Left renal cortex interstitium (tissue), 4 donors: Measurements from ENCODE around the gene MSMO1. TPM values are rescaled to one million over a fixed set of nuclear protein-coding genes. Genes with fewer than 3 reads are reported as not detected.
A peak's percentile ranks its signal among the peaks of the same experiment; 100 is the strongest.
"Not testable (repeated sequence)": the region's sequence is repeated elsewhere in the genome, so short reads cannot be mapped to it uniquely, and the experiment has no call there.

ENCODE experiments used
- DNase-seq, 4 donors: peaks; one replicate each; pipeline ENCODE4 v3.0.0-alpha.2; 2013; ENCODE audit warnings: low read depth in 4 of 4, low spot score in 2 of 4, missing footprints in 1 of 4
- polyA plus RNA-seq, 4 donors: library from polyadenylated mRNA; unstranded; fragments of 120-200 nt; gene quantifications; one replicate each; pipeline ENCODE4 v1.2.1, GENCODE V29; 2013; ENCODE audit not compliant: insufficient read length in 4 of 4

The MSMO1 gene
- 10 to 100 TPM; 58.4 to 73.4 (median 68.0) TPM for polyA plus RNA-seq

DNA sequence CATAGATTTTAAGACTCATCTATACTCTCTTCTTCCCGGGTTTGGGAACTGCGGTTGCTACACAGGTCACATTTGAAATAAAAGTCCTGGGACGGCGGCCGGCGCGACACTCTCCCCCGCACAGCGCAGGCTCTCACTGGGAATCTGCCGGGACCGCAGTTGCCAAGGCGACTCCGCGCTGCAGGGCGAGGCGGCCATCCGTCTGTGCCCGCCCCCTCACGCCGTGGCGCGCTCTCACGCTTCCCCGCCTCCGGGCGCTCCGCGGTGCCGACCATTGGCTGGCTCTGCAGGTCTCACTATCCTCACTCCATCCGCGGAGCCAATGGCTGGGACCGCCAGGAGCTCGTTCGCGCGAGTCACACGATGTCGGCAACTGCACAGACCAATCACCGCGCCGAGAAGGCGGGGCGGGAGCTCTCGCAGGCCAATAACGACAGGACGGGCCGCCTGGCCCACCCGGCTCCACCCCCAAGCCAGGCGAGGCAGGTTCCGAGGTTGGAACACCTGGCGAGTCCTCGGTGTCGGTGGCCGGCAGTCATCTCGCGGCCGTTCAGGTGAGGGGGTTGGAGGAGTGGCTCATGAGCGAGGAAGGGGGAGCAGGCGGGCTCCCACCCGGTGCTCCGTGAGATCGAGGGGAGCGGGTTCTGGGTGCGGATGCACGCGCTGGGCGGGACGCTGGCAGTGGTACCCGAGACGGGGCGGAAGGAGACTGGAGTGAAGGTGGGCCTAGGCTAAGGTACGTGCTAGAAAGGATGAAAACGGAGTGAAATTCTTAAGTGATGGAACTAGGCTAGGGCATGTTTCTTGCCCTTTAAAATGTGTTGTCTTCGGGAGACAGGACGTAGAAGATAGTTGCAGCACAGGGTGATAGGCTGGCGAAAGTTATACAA, at the start of gene MSMO1:
MSMO1 (plus strand) TSS at position 459 of the 890 bp plus-strand sequence. CDS start 5,702 bp downstream, outside the sequence.
- peak; percentile 93 to 98 (median 95) for DNase-seq

DNA sequence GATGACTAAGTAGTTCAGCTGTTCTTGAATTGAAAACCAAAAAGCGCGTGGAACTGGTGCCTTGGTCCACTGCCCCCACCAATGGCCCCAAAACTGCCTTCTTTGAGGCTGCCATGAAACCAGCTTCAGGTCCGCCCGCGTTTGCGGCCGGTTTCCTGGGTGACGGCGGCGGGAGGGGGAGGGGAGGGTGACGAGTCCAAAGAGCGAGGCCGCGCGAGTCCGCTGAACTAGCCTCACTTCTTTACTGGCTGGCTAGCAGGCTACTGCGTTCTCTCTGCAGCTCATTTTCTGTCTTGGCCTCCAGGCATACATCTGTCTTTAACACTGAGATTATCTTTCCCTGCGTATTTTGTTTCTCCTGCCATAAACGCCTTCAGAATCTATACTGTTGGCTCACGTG, 47.9 kb upstream of the MSMO1 start:
- DNase-seq: not testable (repeated sequence)

DNA sequence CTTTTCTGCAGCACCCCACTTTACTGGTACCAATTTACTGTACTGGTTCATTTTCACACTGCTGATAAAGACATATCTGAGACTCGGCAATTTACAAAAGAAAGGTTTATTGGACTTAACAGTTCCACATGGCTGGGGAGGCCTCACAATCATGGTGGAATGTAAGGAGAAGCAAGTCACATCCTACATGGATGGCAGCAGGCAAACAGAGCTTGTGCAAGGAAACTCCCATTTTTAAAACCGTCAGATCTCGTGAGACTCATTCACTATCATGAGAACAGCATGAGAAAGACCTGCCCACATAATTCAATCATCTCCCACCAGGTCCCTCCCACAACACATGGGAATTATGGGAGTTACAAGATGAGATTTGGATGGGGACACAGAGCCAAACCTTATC, 42.8 kb upstream of the MSMO1 start:
- DNase-seq: not testable (repeated sequence)

DNA sequence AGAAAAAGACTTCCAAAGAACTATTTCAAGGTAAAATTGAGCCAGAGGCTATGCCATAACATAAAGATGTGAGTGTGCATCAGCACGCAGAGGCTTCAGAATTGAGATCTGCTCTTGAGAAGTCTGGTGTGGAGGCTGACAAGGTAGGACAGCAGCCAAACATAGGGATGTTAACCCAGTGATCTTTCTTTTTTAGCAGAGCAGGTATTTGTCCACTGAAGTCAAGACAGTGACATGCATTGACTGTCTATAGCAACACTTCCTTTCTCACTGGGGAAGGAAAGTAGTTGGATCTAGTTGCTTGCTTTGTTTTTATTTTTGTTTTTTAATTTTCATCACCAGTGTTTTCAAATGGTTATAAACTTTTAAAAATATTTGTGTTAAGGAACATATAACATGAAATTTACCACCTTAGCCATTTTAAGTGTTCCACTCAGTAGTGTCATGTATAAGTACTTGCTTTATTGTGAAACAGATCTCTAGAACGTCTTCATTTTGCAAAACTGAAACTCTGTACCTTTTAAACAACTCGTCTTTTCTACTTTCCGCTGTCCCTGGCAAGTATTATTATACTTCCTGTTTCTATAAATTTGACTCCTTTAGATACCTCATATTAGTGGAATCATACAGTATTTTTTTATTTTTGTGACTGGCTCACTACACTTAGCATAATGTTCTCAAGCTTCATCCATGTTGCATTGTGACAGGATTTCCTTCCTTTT, 40.7 kb upstream of the MSMO1 start:
- DNase-seq: not testable (repeated sequence)

DNA sequence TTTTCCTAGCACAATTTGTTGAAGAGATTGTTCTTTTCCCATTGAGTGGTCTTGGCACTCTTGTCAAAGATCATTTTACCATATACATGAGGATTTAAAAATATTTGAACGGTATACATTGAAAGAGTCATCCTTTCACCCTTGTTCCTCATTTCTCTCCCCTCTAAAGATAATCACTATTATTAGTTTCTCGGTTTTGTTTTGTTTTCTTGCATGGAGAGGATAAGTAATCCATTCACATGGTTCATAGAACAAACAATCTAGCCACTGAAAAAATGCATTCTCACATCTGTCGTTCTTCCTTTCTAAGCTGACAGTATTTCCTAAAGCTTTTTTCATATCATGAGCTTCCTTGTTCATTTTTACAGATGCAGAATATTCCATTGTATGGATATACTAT, 39.2 kb upstream of the MSMO1 start:
- no peak for DNase-seq

DNA sequence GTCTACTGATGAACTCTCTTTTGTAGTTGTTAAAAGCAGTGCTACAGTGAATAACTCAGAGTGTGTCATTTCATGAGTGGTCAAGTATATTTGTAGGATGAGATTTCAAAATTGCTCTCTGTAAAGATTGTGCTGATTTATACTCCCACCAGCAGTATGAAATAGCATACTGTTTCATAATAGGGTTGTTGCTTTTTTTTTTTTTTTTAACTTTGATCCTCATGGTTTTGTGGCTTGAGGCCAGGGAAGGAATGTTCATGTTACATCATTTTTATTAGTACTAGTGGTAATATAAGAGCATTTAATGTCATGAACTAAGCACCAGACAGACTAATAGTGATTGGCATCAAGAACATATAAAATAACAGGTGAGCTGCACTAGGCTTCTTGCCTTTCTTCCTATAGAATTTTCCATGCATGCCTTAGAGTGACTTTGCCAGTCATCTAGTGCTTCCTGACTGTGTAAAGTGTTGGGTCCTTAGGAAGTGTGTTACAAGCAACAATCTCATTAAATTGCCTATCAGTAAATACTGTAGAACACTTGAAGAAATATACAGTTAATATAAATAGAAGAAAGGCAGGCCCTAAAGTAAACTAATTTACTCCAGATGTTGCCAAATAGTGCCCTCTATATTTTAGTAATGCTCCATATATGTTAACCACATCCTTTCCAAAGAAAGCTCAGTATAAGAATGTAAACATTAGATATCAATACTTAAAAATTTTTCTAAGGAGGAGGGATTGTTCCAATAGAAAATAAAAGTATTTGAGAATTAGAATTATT, 38.6 kb upstream of the MSMO1 start:
- no peak for DNase-seq

DNA sequence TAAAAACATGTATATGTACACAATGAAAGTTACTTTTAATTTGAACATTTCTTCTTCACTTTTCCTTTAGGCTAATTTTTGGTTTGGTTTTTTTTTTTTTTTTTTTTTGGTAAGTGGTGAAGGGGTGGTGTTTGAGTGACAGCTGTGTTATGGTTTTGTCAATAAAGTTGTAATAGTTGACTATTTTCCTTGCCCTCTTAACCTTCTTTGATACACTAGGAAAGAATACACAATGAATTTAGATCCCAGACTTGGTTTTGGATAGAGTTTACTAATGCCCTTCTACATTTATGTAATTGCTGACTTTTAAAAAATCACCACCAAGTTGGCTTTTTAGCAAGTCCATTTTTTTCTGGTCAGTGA, 38.1 kb upstream of the MSMO1 start:
- no peak for DNase-seq

DNA sequence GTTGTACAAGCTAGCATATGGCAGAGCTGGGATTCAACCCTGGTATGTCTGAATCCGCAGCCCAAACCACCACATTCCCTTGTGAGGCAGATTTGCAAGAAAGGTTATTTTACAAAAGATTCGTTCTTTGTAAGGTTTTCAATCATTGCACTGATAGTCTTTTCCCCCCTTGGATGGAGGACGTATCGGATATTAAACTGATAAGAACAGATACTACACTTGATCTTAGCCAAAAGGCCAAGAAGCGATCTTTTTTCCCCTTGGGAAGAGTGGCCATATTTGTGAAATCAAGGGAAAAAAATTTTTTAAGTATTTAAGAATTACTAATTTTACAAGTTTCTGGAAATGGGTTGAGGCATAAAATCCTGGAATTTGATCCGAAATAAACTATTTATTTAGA, 34.4 kb upstream of the MSMO1 start:
- peak in 1 of 4 donors; percentile 24 for DNase-seq

DNA sequence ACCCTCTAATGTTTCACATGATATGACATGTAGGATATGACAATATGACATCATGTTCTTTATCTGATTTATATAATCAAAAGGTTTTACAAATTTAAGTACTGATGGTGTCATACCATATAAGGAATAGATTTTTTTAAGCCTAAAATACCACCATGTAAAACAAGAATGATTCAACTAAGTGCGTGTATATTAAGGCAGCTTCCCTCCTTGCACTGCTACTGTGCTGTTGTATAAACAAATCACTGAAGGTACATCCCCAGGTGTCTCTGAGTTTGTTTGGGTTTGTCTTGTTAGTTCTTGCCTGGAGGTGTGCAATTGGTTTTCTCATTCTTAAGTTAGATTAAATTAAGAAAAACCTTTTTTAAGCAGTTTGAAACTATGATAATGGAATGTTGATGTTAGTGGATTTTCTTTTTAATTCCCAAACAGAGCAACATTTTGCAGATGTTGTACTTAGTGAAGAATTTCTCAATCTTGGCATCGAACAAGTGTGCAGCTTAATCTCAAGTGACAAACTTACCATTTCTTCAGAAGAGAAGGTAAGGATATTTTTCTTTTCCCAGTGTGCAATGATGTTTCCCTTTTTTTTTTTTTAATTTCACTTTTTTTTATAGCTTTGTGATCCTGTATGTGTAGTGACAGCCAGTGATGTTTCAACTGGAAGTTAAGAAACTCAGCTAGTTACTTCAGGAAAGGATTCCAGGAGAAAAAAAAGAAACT, 33.4 kb upstream of the MSMO1 start:
- DNase-seq: no peak

DNA sequence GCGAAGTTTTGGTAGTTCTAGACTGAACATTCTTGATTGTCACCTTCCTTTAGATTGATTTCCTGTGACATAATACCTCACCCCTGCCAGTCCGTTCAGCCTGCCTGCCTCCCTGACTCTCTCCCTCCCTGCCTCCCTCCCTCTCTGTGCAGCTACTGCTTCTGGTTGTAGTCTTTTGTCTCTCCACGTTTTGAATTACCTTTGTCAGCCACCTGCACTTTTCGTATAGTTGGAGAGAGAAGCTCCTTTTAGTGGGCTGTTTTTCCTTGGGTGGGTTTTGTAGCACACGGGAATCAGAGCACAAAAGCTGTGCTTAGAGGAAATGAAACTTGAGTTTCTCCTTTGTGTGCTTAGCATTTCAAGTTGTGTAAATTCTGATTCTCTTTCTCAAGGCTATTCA, 32.6 kb upstream of the MSMO1 start:
- no peak for DNase-seq

DNA sequence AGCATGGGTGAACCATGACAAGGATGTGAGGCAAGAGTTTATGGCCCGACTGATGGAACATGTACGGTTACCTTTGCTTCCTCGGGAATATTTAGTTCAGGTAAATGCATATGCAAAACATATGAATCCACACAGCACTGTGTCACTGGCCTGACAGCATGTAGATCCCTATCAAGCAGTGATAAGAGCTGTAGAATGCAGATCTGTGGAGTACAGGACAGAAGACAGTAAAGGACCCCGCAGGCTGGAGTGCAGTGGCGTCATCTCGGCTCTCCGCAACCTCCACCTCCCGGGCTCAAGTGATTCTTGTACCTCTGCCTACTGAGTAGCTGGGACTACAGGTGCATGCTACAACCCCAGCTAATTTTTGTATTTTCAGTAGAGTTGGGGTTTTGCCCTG, 29.8 kb upstream of the MSMO1 start:
- no peak for DNase-seq

DNA sequence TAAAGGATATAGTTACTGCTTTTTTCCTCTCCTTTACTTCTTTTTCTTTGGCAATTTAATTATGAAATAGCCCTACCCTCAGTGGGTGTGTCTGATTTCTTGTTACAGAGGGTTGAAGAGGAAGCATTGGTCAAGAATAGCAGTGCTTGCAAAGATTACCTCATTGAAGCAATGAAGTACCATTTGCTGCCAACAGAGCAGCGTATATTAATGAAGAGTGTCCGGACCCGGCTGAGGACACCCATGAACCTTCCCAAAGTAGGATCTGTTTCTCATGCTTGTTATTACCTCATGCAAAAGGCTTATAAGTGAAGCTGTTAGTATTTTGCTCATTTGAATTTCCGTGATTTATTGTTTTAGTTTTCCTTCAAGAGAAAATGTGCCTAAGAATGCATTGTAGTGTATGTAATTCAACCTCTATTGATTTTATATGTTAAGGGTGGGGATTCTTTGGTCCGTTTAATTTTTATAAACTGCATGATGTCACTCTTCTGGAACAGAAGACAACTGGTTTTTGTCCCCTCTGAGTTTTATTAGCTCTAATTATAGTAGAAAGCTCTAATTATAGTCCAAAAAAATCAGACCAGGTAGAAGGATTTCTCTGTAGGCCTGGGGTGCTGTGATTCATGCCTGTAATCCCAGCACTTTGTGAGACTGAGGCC, 27.9 kb upstream of the MSMO1 start:
- no peak for DNase-seq

DNA sequence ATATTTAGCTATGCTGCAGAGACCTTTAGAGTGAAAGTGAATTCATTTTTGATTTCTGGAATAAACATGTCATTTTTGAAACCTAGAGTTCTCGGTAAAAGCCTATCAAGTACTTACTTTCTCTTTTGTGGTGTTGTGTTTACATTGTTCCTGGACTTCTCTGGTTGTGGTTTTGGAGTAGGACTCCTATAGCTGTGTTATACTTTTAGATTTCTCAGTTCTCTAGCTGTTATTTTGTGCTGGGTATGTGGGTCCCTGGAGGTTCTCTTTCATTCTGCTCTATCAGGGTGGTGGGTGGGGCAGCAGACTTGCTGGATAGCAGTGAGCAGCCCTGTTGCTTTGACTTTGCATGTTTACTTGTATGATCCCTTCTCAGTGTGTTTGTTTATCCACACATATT, 25.6 kb upstream of the MSMO1 start:
- no peak for DNase-seq

DNA sequence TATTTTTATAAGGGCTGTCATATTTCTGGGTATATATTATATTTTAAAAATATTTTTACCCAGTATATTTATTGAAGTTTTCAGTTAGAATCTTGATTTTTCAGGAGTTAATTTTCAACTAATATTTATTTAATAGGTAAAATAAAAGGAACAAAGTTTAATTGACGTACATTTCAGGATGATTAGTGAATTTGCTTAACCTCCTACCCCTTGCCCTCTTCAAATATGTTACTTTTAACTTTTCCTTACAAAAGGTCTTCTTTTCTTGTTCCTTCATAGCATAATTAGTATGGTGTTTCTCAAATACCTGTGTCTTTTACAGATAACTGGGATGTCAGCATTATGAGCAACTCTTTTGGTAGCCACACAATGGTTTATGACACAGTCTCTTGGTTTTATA, 24.8 kb upstream of the MSMO1 start:
- DNase-seq: no peak

DNA sequence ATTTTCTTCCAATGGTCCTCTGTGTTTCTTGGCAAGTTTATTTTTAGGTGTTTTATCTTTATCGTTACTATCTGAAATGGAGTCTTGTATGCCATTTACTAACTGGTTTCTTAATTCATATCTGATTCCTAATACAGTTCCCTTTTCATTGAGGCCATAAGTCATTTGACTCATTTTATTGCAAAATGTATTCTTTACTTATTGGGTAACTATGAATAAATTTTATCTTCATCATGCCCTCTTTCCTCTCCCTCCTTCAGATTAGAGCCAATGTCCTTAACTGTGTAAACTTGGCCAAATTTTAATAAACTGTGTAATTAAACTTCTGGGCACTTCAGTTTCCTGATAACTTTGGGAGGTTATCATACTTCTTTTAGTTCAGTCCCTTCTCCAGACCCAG, 19.3 kb upstream of the MSMO1 start:
- no peak for DNase-seq

DNA sequence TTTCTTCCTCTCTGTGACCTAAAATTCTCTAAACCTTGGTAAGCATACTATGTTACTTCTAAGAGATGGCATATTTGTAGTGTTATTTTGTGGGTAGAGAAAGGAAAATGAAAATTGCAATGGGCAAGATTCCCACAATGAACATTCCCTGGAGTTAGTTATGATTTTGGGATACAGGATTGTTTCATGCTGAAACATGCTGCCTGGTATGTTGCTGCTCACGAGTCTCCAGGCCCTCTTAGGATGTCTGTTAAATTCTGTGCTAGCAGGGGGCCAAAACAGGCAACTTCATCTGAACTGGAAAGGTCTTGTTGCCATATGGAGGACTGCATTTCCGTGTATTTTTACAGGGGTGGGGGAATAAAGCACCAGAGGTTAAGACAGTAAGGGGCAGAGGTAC, 18.9 kb upstream of the MSMO1 start:
- no peak for DNase-seq

DNA sequence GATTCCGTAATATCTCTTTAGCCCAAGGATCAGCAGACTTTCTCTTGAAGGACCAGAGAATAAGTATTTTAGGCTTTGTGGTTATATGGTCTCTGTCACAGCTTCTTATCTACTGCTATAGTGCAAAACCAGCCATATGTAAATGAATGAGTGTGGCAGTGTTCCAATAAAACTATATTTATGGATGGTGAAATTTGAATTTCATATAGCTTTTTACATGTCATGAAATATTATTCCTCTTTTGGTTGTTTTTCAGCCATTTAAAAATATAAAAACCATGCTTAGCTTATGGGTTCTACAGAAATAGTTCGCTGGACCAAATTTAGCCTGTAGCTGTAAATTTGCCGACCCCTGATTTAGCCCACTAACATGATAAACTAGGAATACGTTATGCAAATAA, 18.0 kb upstream of the MSMO1 start:
- DNase-seq: no peak

DNA sequence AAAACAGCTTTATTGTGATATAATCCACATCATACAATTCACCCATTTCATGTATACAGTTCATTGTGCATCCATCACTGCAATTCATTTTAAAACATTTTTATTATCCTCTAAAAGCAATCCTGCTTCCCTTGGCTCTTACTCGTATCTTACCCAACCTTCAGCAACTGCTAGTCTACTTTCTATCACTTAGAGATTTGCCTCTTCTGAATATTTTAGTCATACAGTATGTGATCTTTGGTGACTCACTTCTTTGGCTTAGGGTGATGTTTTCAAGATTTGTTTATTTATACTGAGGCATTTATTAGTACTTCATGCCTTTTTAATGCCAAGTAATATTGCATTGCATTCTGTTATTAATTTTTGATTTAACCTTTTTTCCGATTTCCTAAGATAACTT, 15.0 kb upstream of the MSMO1 start:
- no peak for DNase-seq

DNA sequence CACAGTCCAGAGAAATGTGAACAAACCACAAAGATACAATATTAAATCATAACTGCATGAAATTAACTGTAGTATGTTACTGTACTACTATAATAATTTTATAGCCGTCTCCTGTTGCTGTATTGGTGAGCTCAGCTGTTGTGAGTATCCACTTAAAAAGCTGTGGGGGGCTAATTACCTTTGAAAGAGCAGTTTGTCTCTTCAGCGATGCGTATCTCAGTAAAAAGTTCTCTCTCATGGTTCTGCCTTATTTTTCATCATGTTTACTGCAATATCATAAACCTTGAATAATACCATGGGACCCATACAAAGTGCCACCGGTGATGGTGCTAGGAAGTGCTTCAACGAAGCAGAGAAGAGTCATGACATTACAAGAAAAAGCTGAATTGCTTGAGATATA, 8.4 kb upstream of the MSMO1 start:
- no peak for DNase-seq

DNA sequence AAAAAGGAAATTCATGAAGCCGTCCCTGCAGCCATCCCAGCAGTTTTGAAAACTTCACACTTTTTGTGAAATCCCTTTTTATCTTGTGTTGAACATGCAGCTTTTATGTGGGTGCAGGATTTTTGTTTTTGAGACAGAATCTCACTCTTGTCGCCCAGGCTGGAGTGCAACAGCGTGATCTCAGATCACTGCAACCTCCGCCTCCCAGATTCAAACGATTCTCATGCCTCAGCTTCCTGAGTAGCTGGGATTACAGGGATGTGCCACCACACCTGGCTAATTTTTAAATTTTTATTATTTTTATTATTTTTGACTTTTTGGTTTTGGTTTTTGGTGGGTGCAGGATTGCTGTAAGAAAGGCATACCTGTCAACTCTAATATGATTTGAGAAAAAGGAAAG, 8.0 kb upstream of the MSMO1 start:
- no peak for DNase-seq
